HG02763 (cell line): ENCODE measurements around the gene MACROD1.

Source experiments
- ATAC-seq: cut with Tn5 transposase; IDR thresholded peaks from one replicate; pipeline ENCODE4 v1.9.1; 2021; ENCODE audit warnings: mild to moderate bottlenecking, moderate library complexity; ENCODE audit not compliant: unreplicated experiment

Gene MACROD1

DNA sequence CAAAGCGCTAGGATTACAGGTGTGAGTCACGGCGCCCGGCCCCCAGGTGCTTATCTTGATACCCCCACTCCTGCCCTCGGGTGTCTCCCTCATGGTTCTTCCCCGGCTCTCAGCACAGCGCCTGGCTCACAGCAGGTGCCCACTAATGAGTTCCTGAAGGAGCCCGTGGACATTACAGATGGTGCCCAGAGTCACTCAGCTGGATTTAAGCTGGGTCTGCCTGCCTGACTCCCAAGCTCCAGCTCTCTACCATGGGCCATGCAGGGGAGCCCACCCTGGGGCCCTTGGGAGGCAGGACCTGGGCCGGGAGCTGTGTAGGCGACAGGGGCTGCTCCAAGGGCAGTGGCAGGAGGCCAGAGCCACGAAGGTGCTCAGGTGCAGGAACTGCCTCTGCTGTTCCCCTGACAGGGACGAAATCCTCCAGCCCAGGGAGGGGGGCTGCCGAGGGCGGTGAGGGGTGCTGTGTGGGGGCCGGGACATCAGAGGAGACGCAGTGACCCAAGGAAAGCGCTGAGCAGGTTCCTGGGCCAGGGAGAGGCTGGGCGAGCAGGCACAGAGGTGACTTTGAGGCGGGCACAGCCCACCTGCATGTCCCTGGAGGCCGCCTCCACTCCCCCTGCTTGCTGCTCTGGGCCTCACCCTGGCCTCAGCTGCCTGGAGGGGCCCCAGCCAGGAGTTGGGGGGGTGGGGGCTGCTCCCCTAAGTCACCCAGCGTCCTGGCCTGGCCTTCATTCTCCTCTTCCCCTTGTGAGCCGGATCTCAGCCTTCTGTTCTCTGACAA lies 144.7 kb downstream of the MACROD1 start:
- ATAC-seq, result no peak

DNA sequence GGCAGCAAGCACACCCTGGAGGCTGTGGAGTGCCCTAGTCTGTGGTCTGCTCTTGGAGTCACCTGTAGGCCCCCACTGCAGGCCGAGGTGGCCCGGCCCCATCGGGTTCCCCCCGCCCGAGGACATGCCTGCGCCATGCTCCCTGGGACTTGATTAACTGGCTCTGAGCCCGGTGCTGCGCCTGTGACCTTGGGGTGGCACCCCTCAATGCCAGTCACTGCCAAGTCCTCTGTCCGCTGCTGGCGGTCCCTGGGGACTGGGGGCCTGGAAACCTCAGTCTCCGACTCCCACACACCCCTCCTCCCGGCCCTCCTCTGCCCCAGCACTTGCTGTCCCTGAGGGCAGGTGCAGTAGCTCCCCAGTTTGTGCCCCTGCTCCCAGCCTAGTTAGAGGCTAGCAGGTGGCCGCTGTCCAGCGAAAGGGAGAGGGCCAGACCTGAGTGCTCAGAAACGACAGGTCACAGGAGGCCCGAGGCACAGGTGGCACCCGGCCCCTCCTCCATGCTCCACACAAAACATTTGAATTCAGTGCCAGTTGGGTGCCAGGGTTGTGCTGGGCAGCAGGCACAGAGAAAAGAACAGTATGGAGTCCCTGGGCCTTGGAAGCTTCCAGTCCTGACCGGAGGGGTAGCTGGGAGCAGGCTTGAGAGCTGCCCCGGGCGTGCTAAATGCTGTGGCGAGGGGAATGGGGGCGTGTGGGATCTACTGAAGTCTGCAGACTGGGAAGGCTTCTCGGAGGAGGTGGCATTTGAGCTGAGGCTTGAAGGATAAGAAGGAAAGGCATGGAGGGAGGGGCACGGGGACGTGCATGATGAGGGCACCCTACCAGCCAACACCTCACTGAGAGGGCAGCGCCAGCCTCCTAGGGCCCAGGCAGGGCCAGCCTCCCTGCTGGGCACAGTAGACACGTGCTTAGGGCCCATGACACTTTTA lies 146.5 kb downstream of the MACROD1 start:
- ATAC-seq, result no peak

DNA sequence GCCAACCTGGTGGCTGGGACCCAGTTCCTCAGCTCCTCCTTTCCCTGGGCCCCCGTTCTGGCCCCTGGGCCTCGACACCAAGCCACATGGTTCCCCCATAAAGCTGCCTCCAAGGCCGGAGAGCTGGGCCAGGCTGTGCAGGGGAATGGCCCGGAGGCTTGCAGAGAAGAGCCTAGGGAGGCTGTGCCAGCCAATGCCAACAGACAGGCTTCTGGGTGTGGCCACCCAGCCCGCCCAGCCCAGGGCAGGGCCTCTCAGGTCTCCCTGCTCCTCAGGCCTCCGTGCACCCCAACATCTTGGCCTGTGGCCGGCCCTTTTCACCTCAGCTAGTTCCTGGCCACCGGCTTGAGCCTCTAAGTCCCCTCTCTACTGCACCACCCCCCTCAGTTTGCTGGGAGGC lies 147.6 kb downstream of the MACROD1 start:
- no peak for ATAC-seq

DNA sequence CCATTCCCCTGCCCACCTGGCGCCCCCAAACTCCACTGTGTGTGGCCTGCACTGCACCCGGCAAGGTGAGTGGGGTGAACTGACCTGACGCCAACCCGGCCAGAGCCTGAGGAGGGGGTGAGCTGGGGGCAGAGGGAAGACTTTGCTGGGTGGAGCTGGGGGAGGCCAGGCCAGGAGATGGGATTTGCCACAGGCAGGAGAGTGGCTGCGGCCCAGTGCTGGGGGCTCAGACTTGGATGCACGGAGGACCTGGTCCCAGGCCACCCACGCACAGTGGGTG lies 148.0 kb downstream of the MACROD1 start:
- no peak for ATAC-seq

DNA sequence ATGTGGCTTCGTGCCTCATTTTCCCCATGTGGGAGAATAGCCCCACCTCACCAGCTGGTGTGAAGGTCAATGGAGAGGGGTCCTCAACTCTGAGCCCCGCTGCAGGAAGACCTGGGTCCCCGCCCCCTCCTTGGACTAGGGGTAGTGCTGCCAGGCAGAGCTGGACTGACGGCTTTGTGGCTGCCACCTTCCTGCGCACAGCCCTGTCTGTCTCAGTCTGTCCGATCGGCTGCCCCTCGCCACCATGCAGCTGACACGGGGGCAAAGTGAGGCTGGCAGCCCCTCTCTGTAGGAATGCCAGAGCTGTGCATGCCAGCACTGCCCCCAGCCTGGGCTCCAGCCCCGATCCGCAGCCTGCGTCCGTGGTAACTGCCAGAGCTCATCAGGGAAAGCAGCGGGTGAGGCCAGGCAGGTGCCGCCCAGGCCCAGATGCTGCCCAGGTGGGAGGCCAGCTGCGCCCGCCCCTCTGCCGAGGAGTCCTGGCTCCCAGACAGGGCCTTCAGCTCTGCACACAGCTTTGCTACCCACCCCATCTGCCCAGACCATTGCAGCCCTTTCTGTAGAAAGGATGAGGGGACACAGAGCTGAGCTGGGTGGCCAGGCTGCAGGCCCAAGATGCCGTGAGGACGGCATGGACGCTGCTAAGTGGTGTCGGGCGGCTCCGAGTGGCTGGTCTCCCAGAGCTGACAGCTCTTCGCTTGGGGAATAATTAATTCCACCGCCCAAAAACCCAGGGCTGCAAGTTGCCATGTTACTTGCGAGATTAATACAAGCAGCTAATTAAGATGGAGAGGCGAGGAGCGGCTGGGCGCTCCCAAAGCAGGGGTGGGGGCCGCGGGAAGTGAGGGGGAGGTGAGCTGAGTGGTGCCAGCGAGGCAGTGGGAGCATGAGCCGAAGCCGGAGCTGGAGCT lies 149.7 kb downstream of the MACROD1 start:
- no peak for ATAC-seq

DNA sequence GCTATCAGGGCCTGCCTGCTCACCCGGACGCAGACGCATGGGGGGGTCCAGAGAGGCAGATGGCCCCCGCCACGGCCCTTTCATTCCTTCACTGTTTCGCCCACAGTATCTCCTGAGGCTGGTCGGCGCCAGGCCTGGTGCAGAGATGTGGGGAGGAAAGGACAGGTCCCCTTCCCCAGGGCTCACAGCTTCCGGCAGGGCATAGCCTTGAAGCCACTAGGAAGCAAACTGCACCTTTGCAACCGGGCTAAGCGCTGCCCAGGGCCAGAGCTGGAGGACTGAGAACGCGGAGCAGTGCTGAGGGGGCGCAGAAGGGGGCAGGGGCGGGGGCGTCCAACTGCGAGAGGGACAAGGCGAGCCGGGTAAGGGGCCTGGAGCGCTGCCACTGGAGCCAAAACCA lies 150.4 kb downstream of the MACROD1 start:
- no peak for ATAC-seq

DNA sequence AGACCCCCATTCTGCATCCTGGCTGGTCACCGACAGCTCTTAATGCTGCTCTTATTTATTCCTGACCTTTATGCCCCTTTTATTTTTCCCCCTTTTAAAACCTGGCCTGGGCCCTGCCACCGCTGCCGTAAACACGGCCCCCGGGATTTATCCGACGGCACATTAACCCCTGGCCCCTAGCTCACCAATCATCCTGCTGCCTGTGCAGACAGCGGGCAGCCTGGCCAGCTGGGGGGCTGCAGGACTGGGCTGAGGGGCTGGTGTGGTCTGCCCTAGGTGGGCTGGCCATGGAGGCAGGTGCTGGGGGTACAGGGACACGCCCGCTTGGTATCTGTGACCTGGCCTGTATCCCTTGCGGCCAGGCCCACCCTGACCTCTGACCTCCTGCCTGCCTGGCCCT lies 151.6 kb downstream of the MACROD1 start:
- ATAC-seq, result no peak

DNA sequence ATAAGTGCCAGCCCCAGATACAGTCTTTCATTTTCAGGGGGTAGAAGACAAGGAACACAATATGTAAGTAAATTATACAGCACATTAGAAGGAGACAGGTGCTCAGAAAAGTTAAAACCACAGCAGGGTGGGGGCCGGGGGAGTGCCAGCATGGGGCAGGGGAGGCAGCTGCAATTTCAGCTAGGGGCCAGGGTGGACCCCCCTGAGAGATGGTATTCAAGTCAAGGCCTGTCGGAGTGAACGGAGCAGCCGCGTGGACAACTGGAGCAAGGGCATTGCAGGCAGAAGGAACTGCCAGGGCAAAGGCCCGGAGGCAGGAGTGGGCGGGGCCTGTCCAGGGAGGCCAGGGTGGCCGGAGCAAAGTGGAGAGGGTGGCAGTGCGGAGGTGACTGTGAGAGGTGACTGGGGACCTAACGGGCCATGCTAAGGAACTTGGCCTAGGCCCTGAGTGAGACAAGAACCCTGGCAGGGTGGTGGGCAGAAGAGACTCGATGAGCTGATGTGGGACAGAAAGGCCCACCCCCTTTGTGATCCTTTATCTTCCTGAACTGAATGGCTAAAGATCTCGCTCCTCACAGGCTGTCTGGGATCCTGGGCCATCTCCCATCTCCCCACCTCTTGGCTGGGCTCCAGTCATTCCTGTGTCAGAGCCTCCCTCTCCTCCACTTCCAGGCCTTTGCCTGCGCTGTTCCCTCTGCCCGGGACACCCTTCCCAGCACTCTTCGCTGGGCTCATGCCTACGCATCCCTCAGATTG lies 152.6 kb downstream of the MACROD1 start:
- ATAC-seq, result no peak

DNA sequence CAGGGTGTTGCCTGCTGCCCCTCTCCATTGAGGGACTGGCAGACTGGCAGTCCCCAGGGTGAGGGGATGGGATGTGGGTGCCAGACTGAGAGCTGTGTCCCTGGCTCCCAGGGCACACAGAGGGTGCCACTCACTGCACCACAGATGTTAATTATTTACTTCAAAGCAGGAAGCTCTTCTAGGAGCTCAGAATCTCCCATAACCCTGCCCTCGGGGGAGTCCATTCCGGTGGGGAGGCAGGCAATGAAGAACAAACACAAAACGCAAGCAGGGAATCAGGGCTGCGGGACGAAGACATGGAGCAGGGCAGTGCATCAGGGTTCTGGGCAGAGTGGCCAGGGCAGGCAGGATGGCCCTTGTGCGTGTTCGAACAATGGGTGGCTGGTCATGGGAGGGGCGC lies 154.5 kb downstream of the MACROD1 start:
- ATAC-seq, result no peak

DNA sequence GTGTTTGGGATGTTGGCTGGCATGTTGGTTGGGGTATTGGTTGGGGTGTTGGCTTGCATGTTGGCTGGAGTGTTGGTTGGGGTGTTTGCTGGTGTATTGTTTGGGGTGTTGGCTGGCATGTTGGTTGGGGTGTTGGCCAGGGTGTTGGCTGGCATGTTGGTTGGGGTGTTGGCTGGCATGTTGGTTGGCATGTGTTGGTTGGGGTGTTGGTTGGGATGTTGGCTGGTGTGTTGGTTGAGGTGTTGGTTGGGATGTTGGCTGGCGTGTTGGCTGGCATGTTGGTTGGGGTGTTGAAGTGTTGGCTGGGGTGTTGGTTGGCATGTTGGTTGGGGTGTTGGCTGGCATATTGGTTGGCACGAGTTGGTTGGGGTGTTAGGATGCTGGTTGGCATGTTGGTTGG lies 155.1 kb downstream of the MACROD1 start:
- ATAC-seq, result no peak

DNA sequence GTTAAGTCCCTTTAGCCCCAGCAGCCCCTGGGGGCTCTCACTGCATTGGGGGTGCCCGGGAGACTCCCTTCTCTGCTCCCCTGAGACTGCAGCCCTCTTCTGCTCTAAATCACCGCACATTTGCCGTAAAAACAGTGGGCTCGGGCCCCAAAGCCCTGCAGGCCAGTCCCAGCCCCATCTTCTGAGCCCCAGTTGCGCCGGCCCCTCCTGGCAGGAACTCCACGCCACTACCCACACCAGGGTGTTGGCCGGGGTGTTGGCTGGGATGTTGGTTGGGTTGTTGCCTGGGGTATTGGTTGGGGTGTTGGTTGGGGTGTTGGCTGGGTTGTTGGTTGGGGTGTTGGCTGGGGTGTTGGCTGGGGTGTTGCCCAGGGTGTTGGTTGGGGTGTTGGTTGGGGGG lies 156.2 kb downstream of the MACROD1 start:
- no peak for ATAC-seq

DNA sequence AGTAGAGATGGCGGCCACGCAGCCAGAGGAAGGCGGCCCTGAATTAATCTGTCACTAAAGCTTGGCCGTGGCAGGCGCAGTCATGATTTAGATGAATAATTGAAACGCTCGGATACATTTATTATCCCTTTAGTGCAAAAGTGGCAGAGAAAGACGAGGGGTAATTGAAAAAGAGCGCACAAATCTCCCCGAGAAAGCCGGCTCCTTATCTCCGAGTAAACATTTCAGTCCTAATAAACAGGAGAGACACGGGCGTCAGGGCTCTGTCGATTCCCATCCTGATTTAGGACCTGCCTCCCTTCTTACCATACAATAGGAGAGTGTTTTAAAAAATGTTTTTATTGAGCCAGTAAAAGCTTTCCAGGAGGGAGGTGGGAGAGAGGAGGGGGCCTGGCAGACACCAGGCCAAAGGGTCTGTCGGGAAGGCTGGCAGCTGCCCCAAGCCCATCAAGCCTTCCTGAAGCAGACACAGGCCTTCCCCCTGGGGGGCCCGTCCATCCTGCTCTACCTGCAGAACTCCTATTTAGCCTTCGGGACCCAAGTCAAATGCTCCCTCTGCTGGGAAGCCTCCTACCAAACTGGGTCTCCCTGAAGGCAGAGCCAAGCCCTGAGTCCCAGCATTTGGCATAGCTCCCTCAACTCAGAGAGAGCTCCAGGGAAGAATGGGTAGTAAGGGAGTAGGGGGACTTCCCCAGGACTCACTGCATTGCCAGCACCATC lies 156.8 kb downstream of the MACROD1 start:
- ATAC-seq, result no peak

DNA sequence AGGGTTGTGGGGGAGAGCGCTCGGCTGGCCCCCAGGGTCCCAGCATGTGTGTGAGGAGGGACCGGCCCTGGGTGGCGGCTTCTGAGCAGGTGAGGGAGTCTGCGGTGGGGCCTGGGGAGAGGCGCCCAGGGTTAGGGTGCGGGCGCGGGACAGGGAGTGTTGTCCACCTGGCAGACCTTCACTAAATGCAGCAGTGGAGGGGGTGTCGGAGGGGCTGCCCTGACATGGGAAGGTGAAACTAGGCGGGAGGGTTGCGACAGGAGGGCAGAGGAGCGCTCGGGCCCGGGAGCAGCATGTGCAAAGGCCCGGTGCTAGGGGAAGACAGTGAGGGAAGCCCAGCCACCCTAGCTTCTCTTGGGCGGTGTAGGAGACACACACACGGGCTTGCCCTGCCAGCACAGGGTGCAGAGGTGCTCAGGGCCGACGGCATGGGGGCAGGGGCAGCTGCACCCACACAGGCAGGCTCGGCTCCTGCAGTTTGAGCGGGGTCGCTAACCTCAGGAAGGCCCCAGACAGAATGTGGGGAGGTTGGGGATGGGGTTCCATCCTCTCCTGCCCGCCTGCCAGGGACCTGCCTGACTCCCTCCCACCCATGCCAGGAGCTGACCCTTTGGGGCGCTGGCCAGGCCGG lies 157.5 kb downstream of the MACROD1 start:
- ATAC-seq, result no peak

DNA sequence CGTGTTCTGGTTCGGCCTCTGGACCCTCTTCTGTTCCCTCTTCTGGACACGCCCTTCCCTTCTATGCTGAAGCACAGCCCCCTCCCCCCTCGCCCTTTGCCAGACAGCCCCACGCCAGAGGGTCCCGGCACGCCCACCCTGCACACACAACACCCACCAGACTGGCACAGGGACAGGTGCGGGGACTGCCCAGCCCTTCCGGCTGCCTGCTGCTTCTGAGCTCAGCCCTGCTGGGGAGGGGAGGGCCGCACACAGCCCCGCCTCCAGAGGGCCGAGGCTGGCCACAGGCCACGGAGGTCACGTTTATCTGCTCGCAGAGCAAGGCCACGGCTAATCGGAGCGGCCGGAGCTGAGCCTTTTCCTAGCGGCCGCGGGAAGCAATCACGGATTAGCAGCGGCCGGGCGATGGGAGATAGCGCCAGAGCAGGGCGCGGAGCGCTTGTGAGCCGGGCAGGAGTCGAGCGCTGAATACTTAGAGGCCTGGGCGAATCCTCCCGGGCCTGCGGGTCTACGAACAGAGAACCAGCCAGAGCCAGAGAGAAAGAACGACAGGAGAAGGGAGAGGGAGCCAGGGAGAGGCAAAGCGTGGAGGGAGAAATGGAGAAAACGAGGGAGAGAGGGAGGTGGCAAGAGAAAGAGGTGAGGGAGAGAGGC lies 158.2 kb downstream of the MACROD1 start:
- ATAC-seq, result no peak

DNA sequence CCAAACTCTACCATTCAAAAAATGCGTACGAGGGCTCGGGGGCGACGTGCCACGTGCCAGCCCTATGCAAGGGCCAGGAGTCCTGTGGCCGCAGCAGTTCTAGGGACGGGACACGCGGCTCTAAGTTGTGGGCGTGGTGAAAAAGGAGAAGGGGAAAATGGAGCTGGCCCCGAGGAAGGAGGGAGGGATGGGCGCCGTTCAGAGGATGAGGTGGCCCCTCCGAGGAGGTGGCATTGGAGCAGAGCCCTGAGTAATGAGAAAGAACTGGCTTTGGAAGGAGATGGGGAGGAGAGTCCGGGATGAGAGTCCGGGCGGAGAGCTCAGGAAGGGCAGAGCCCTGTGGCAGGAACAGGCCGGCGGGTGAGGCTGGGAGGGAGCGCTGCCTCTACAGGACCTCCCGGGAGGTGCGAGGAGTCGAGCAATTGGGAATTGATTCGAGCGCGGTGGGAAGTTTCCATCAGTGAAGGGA lies 158.7 kb downstream of the MACROD1 start:
- ATAC-seq, result no peak

DNA sequence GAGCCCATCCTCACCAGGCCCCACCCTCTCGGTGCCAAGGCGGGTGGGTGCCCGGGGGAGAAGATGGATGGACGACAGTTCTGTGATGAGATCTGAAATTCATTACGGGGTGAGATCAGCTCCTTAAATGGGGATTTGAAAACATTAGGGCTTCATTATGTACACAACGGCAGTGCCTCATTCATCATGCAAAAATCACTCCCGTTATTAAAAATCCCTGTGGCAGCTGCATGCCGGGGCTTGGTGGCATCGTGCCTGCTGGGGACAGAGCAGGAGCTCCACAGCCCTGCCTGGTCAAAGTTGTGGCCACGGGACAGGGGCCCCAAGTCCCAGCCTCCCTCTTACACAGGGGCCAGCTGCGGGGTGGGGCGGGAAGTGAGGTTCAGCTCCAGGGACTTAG lies 159.5 kb downstream of the MACROD1 start:
- no peak for ATAC-seq

DNA sequence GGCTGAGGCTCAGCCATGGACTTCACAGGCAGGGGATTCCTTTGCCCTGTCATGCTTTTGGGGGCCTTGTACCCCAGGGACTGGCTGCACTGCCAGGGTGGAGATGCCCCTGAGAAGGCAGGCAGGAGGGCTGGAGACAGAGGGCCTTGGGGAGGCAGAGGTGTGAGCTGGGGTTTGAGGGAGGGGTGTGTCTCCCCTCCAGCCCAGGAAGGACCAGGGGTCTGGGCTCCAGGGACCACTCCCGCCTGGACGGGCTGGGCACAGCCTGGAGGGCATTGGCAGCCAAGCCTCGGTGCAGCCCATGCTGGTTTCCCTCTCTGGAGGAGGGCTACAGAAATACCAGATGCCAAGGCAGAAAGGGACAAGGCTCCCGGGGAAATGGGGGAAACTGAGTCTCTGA lies 160.2 kb downstream of the MACROD1 start:
- ATAC-seq, result no peak

DNA sequence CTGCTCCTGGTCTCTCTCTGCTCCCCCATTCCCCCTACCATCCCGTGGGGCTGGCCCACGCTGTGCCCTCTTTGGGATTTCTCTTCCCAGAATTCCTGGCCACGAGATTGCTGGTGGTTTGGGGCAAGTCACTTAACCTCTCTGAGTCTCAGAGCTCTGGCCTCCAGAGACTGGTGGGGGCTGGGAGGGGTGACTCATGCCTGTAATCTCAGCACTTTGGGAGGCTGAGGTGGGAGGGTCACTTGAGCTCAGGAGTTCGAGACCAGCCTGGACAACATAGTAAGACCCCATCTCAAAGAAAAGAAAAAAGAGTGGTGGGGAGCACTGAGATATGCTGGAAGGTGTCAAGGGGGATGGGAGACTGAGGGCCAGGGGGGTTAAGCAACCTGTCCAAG lies 161.3 kb downstream of the MACROD1 start:
- no peak for ATAC-seq
